ENCODE measurements around the gene MAP3K2. TPM values are rescaled to one million over a fixed set of nuclear protein-coding genes. Genes with fewer than 3 reads are reported as not detected.

The MAP3K2 gene
- total RNA-seq, 1 experiment from 2014 or later: 54.6 TPM

GRCh38 chr2:127398239-127398590 is 10.4 kb upstream of the MAP3K2 start:
- no peak overlapping the region for H3K4me3 ChIP-seq (ENCODE audit: low read length)
- H3K9me2 ChIP-seq (replicated peaks; ENCODE audit: low read length): no peaks in the 10 kb centered on the region
- no peak overlapping the region for H3K9ac ChIP-seq (ENCODE audit: low read length)
- no TSS peak for BruUV-seq (replicated peaks)
- peak overlapping the region; percentile 30; the same call in 1 of the 2 replicates for H3K4me2 ChIP-seq (ENCODE audit: low read length)
- no peaks in the 10 kb centered on the region for H3K79me2 ChIP-seq (ENCODE audit: low read length)
- H4K20me1 ChIP-seq (ENCODE audit: low read length): no peaks in the 10 kb centered on the region
- peaks cover 33% of the 10 kb centered on the region for H3K4me1 ChIP-seq (ENCODE audit: insufficient read depth, low read length)
- DNase-seq (peak; percentile 97), ATAC-seq (peak; percentile 76)
- H3K9me3 ChIP-seq (ENCODE audit: low read length): no peaks in the 10 kb centered on the region
- no peaks in the 10 kb centered on the region for H3K27me3 ChIP-seq (ENCODE audit: low read length)
- no peak overlapping the region for H3K27ac ChIP-seq (ENCODE audit: low read length)
- intact Hi-C loops (cut with micrococcal nuclease): loop anchor here (1.0 kb wide), 1 partner anchor 10 kb away; no protein-coding TSS in a partner anchor
- ChIA-PET POLR2A (ENCODE audit: unreplicated experiment) (interaction anchor here (0.7 kb wide), 1 partner anchor 12 kb away, joined by 3 read pairs; no protein-coding TSS in a partner anchor), CTCF (interaction anchor here (1.0 kb wide), 1 partner anchor 81 kb away, joined by 4 read pairs; no protein-coding TSS in a partner anchor)
- H3F3A ChIP-seq (ENCODE audit: low read length, unreplicated experiment): no peaks in the 10 kb centered on the region
- TF ChIP-seq, protein P1, sequence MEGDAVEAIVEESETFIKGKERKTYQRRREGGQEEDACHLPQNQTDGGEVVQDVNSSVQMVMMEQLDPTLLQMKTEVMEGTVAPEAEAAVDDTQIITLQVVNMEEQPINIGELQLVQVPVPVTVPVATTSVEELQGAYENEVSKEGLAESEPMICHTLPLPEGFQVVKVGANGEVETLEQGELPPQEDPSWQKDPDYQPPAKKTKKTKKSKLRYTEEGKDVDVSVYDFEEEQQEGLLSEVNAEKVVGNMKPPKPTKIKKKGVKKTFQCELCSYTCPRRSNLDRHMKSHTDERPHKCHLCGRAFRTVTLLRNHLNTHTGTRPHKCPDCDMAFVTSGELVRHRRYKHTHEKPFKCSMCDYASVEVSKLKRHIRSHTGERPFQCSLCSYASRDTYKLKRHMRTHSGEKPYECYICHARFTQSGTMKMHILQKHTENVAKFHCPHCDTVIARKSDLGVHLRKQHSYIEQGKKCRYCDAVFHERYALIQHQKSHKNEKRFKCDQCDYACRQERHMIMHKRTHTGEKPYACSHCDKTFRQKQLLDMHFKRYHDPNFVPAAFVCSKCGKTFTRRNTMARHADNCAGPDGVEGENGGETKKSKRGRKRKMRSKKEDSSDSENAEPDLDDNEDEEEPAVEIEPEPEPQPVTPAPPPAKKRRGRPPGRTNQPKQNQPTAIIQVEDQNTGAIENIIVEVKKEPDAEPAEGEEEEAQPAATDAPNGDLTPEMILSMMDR (conservative IDR thresholded peaks at IDR 0.05; ENCODE audit: low read depth, low read length): no peak
- TF ChIP-seq EZH2 (IDR thresholded peaks at IDR 0.05; ENCODE audit: low read length, unreplicated experiment) (no peak), EZH2phosphoT487 (IDR thresholded peaks at IDR 0.05; ENCODE audit: borderline replicate concordance, low read length) (no peak)
- H3K36me3 ChIP-seq (ENCODE audit: low read depth, low read length): no peaks in the 10 kb centered on the region
- no peak overlapping the region for H2AFZ ChIP-seq (ENCODE audit: low read length)

DNA sequence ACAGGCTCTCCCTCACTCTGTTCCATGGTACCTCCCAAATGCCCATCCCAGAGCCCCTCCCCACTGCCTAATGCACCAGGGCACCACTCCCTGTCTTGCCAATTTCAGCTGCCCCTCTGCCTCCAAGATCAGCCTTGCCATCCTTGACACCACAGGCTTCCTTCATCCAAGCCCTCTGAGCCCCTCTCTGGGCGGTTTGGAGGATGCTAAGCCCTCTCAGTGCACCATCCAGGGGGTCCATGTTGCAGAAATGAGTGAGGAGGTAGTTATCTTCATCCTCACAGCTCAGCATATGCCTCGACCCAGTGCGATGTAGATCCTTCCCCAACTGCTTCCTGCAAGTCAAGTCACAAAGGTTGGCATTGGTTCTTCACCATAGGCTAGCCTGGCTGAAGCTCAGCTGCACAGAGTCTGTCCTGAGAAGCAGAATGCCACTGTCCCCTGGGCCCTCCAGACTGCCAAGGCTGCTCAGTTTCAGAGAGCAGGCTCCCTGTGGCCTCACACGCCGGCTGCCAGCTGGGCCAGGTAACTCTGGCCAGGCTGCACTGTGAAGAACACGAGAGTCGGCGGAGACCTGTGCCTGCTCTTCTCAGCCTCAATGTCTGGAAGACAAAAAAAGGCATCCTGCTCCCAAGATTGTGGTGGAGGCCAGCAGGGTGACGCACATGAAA is 9.9 kb upstream of the MAP3K2 start:
- Histone ChIP-seq H3K9ac (ENCODE audit: low read length) (no peak overlapping the region), H3K4me3 (ENCODE audit: low read length) (no peak overlapping the region), H3K9me3 (ENCODE audit: low read length) (no peaks in the 10 kb centered on the region), H3K27me3 (ENCODE audit: low read length) (no peaks in the 10 kb centered on the region), H3K36me3 (ENCODE audit: low read depth, low read length) (no peaks in the 10 kb centered on the region), H3F3A (ENCODE audit: low read length, unreplicated experiment) (no peaks in the 10 kb centered on the region), H3K79me2 (ENCODE audit: low read length) (no peaks in the 10 kb centered on the region), H3K9me2 (replicated peaks; ENCODE audit: low read length) (no peaks in the 10 kb centered on the region), H3K27ac (ENCODE audit: low read length) (no peak overlapping the region), H2AFZ (ENCODE audit: low read length) (no peak overlapping the region), H3K4me1 (ENCODE audit: insufficient read depth, low read length) (peaks cover 33% of the 10 kb centered on the region), H3K4me2 (ENCODE audit: low read length) (peak overlapping the region; percentile 30; the same call in 1 of the 2 replicates), H4K20me1 (ENCODE audit: low read length) (no peaks in the 10 kb centered on the region)
- ATAC-seq (no peak), DNase-seq (no peak)
- intact Hi-C loops (cut with micrococcal nuclease): loop anchor here (1.0 kb wide), 1 partner anchor 9 kb away; no protein-coding TSS in a partner anchor
- ChIA-PET CTCF (no interaction called here), POLR2A (ENCODE audit: unreplicated experiment) (no interaction called here)
- no TSS peak for BruUV-seq (replicated peaks)
- TF ChIP-seq EZH2phosphoT487 (IDR thresholded peaks at IDR 0.05; ENCODE audit: borderline replicate concordance, low read length) (no peak), EZH2 (IDR thresholded peaks at IDR 0.05; ENCODE audit: low read length, unreplicated experiment) (no peak)
- TF ChIP-seq, protein P1 (conservative IDR thresholded peaks at IDR 0.05; ENCODE audit: low read depth, low read length): no peak

GRCh38 chr2:127394492-127394891 is 6.7 kb upstream of the MAP3K2 start:
- intact Hi-C loops (cut with micrococcal nuclease): no loop called here
- Histone ChIP-seq H3K9ac (ENCODE audit: low read length) (no peak overlapping the region), H3F3A (ENCODE audit: low read length, unreplicated experiment) (no peaks in the 10 kb centered on the region), H3K9me3 (ENCODE audit: low read length) (no peaks in the 10 kb centered on the region), H3K27me3 (ENCODE audit: low read length) (no peaks in the 10 kb centered on the region), H3K36me3 (ENCODE audit: low read depth, low read length) (no peaks in the 10 kb centered on the region), H3K9me2 (replicated peaks; ENCODE audit: low read length) (no peaks in the 10 kb centered on the region), H2AFZ (ENCODE audit: low read length) (no peak overlapping the region), H3K4me3 (ENCODE audit: low read length) (no peak overlapping the region), H4K20me1 (ENCODE audit: low read length) (no peaks in the 10 kb centered on the region), H3K4me1 (ENCODE audit: insufficient read depth, low read length) (peaks cover 11% of the 10 kb centered on the region), H3K79me2 (ENCODE audit: low read length) (no peaks in the 10 kb centered on the region), H3K4me2 (ENCODE audit: low read length) (no peak overlapping the region), H3K27ac (ENCODE audit: low read length) (no peak overlapping the region)
- TF ChIP-seq, protein P1 (conservative IDR thresholded peaks at IDR 0.05; ENCODE audit: low read depth, low read length): no peak
- TF ChIP-seq EZH2 (IDR thresholded peaks at IDR 0.05; ENCODE audit: low read length, unreplicated experiment): no peak
- TF ChIP-seq EZH2phosphoT487 (IDR thresholded peaks at IDR 0.05; ENCODE audit: borderline replicate concordance, low read length): no peak
- CTCF ChIA-PET: no interaction called here
- POLR2A ChIA-PET (ENCODE audit: unreplicated experiment): no interaction called here
- DNase-seq (no peak), ATAC-seq (no peak)
- no TSS peak for BruUV-seq (replicated peaks)

Data from PC-3 (cell line).